ENCODE results near the gene PIRT. TPM values are rescaled to one million over a fixed set of nuclear protein-coding genes. Genes with fewer than 3 reads are reported as not detected.
A peak's percentile ranks its signal among the peaks of the same experiment; 100 is the strongest.

Gene PIRT
- total RNA-seq, 4 donors from 2014 or later = not detected

DNA sequence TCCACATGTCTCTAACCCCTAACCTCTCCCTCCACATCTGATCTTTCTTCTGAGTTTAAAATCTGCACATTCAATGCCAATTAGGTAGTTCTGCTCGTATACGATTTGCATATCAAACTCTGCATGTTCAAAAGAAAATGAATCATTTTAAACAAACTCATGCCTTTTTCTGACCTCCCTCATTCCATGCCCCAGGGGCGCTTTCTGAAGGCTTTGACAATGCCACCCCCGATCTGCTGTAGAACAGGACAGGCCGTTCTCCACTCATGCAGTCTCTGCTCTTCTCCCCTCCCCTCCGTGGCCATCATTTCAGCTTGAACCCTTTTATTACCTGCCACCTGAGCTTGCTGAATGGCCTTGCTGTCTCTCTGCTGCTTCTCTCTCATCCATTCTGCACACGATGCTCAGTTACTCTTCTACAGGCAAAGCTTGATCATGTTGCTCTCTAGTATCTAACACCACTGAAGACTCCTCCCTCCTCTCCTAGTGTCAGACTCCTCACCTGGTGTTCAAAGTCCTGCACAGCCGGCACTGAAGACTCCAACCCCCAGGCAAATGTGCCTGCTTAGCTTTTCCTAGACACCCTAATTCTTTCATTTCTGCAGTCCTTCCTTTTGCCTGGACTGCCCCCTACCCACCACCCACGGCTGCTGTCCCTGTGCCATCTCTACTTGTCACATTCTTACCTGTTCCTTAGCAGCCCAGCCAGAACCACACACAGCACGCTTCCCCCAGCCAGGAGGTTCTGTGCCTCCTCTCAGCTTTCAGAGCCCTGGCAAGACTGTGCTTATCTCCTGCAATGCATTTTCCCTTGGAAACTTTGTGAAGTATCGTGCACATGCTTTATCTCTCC is 40.2 kb downstream of the PIRT start:
- TF ChIP-seq POLR2A (IDR thresholded peaks at IDR 0.05) (no peak), CTCF (IDR thresholded peaks at IDR 0.05) (no peak)
- Histone ChIP-seq H3K36me3 (no peaks in the 10 kb centered on the region), H3K4me3 (replicated peaks in 1 of 3) (no peak overlapping the region), H3K27me3 (no peaks in the 10 kb centered on the region), H3K9me3 (no peaks in the 10 kb centered on the region), H3K27ac (peak overlapping the region in 2 of 3 donors; percentile 61 to 64), H3K4me1 (peaks cover 22 to 39% of the 10 kb centered on the region in 2 donors)
- intact Hi-C loops (cut with DNase I) = no loop called here
- 61 to 63% methylated on average over 11 of the region's 11 CpGs for WGBS, 2 donors
- DNase-seq = peak in 1 of 2 donors; percentile 4

GRCh38 chr17:10793816-10794215 is 44.1 kb downstream of the PIRT start:
- H3K36me3 ChIP-seq = no peaks in the 10 kb centered on the region
- H3K27me3 ChIP-seq = no peaks in the 10 kb centered on the region
- H3K4me1 ChIP-seq = peaks cover 17 to 40% of the 10 kb centered on the region in 2 donors
- WGBS, 2 donors = 38 to 47% methylated on average over 4 of the region's 4 CpGs
- no peak overlapping the region for H3K27ac ChIP-seq
- intact Hi-C loops (cut with DNase I) = no loop called here
- DNase-seq = no peak
- no peak overlapping the region for H3K4me3 ChIP-seq (replicated peaks in 1 of 3)
- no peaks in the 10 kb centered on the region for H3K9me3 ChIP-seq
- TF ChIP-seq POLR2A (IDR thresholded peaks at IDR 0.05) = no peak
- TF ChIP-seq CTCF (IDR thresholded peaks at IDR 0.05) = no peak

DNA sequence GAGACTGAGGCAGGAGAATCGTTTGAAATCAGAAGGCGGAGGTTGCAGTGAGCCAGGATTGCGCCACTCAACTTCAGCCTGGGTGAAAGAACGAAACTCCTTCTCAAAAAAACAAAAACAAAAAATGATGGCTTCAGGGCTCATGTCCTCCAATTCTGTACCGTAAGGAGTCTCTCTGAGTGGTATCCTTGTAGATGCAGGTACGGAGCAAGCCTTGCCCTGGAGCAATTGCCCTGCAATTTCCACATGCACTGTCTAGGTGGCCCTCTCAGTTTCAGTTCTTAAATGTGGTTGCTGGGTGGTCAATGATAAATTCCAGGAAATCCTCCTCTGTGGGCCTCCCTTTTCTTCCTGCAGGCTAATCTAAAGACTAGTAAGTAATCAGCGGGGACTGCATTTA is 44.6 kb downstream of the PIRT start:
- no peaks in the 10 kb centered on the region for H3K36me3 ChIP-seq
- DNase-seq = no peak

DNA sequence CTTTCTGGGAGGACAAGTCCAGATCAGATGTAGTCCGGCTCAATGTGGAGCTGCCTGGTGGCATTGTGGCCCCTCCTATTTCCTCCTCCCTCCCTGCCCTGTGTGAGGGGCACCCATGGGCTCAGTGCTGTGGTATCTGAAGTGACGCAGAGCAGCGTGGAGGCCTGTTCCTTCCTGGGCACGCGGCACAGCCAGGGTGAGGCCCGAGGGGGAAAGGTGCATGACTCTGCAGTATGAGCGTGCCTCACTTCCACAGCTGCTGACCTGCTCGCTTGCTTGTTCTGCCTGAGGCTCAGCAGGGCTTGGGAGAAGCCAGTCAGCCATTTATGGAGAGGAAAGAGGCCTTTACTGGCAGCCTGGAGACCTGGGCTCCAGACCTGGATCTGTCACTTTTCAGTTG is 45.7 kb downstream of the PIRT start:
- Histone ChIP-seq H3K27ac (no peak overlapping the region), H3K4me1 (peaks cover under 1 to 24% of the 10 kb centered on the region in 2 donors), H3K4me3 (replicated peaks in 1 of 3) (no peak overlapping the region), H3K36me3 (no peaks in the 10 kb centered on the region), H3K9me3 (no peaks in the 10 kb centered on the region), H3K27me3 (no peaks in the 10 kb centered on the region)
- DNase-seq = no peak
- intact Hi-C loops (cut with DNase I) = no loop called here
- WGBS, 2 donors = 81 to 86% methylated on average over 4 to 7 of the region's 8 CpGs
- TF ChIP-seq POLR2A (IDR thresholded peaks at IDR 0.05) = no peak
- no peak for TF ChIP-seq CTCF (IDR thresholded peaks at IDR 0.05)

More for the DNA sequence above, 44.6 kb downstream of the PIRT start:
- no peak overlapping the region for H3K4me3 ChIP-seq (replicated peaks in 1 of 3)
- TF ChIP-seq CTCF (IDR thresholded peaks at IDR 0.05) (no peak), POLR2A (IDR thresholded peaks at IDR 0.05) (no peak)
- H3K4me1 ChIP-seq = peaks cover 11 to 35% of the 10 kb centered on the region in 2 donors
- no peaks in the 10 kb centered on the region for H3K9me3 ChIP-seq
- intact Hi-C loops (cut with DNase I) = no loop called here
- no peaks in the 10 kb centered on the region for H3K27me3 ChIP-seq
- no peak overlapping the region for H3K27ac ChIP-seq
- WGBS, 2 donors = 94% methylated on average over 7 of the region's 7 CpGs

All from thyroid gland (tissue), 4 donors.